GM12878 (cell line): ENCODE measurements around the gene MEX3C. TPM values are rescaled to one million over a fixed set of nuclear protein-coding genes. Genes with fewer than 3 reads are reported as not detected.

Source experiments
- EGR1 ChIP-seq, 2 experiments: IDR thresholded peaks; 1 replicate in 1 of 2; 2 replicates in 1 of 2; pipeline ENCODE4 v1.6.1; 2011 to 2012; ENCODE audit warnings: low read depth in 2 of 2, low read length in 2 of 2, borderline replicate concordance in 1 of 2, mild to moderate bottlenecking in 1 of 2, moderate library complexity in 1 of 2
- FOXM1 ChIP-seq: IDR thresholded peaks from 2 replicates; pipeline ENCODE4 v1.6.1; 2012; ENCODE audit warnings: low read depth, mild to moderate bottlenecking, inconsistent platforms, low read length, moderate library complexity
- GABPA ChIP-seq: IDR thresholded peaks from 2 replicates; pipeline ENCODE4 v1.6.1; 2014; ENCODE audit warnings: antibody characterized with exemption, low read depth, mild to moderate bottlenecking, inconsistent platforms
- NFYA ChIP-seq: IDR thresholded peaks from 2 replicates; pipeline ENCODE4 v1.6.1; 2011; ENCODE audit warnings: low read depth, mild to moderate bottlenecking, low read length, improper control_type of control experiment, borderline replicate concordance
- SMAD5 ChIP-seq: IDR thresholded peaks from 2 replicates; pipeline ENCODE4 v1.6.1; 2016; ENCODE audit warnings: antibody characterized with exemption, low read depth
- polyA plus RNA-seq, 11 experiments: library from polyadenylated mRNA; depleted of rRNA in 4 of 11; unstranded in 6 of 11; stranded (reverse) in 5 of 11; fragments of >200 nt; fragmentation: Nextera tagmentation in 4 of 11; fragmentation: Illumina TruSeq in 1 of 11; extraction: Ambion mirVana in 4 of 11; extraction: Trizol in 1 of 11; gene quantifications; 1 replicate in 1 of 11; 2 replicates in 10 of 11; pipeline versions ENCODE4 v1.2.1 to v1.2.3, GENCODE V29; 2011 to 2016; ENCODE audit warnings: inconsistent platforms in 2 of 11, missing spikeins in 2 of 11, low read depth in 1 of 11
- total RNA-seq, 4 experiments: library from RNA; depleted of rRNA in 3 of 4; stranded (reverse); fragments of >200 nt in 3 of 4; fragmentation: Illumina TruSeq in 1 of 4; extraction: Trizol in 1 of 4; gene quantifications; 2 replicates each; pipeline versions ENCODE4 v1.2.1 to v1.2.3, GENCODE V29; 2013 to 2021
- TF ChIP-seq, protein P1 (sequence below): fragments of 450-650 bp; IDR thresholded peaks from 2 replicates; pipeline ENCODE4 v1.6.1; 2017; ENCODE audit warnings: low read depth, mild to moderate bottlenecking, moderate library complexity
- TF ChIP-seq, protein P2 (sequence below): fragments of 450-650 bp; IDR thresholded peaks from 2 replicates; pipeline ENCODE4 v1.6.1; 2017; ENCODE audit warnings: mild to moderate bottlenecking, moderate library complexity
- TF ChIP-seq, protein P3 (sequence below): fragments of 450-650 bp; IDR thresholded peaks from 2 replicates; pipeline ENCODE4 v1.6.1; 2017; ENCODE audit warnings: mild to moderate bottlenecking, moderate library complexity

MEX3C gene
- total and polyA plus RNA-seq, 10 of the 15 experiments (the other 5 are each of a cell fraction or from before 2014, with no cell fraction given): 6.7 to 48.8 (median 21.3) TPM

DNA sequence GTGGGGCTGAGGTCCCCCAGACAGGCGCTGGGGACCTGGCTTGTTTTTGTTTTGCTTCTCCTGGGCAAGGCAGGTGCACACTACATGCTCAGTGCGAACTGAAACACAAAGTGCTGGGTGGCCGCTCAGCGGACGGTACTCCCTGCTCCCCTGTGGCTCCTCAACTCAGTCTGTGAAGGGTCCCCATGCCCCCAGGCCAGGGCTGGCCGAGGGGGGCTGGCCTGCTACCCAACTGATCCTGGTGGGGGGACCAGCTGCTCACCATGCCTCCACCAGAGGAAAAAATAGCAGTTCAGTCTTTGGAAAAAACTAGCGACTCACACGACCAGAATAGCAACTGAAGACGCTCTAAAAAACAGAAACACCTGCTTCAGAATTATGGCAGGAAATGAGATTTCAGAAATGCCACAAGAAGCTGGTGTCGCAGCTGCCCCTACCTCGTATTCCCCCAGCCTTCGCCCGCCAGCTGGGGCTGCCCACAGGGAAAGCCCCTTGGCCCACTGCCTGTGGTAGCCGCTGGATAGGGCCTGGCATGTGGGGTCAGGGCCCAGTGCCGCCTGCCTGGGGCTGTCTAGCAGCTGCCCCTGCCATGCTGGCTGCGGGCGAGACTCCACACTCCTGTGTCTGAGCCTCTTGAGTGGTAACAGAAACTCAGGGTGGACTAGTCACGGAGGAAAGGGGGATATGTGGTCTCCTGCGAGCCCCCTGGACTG is 43.7 kb downstream of the MEX3C start (continued):
- TF ChIP-seq EGR1 (IDR thresholded peaks at IDR 0.05; ENCODE audit: borderline replicate concordance in 1 of 2, low read depth in 2 of 2, low read length in 2 of 2) (no peak), GABPA (peak; percentile 15; the same call in 1 of the 2 replicates), NFYA (no peak), FOXM1 (peak; percentile 57; the same call in 1 of the 2 replicates), SMAD5 (no peak)
- TF ChIP-seq, protein P1, sequence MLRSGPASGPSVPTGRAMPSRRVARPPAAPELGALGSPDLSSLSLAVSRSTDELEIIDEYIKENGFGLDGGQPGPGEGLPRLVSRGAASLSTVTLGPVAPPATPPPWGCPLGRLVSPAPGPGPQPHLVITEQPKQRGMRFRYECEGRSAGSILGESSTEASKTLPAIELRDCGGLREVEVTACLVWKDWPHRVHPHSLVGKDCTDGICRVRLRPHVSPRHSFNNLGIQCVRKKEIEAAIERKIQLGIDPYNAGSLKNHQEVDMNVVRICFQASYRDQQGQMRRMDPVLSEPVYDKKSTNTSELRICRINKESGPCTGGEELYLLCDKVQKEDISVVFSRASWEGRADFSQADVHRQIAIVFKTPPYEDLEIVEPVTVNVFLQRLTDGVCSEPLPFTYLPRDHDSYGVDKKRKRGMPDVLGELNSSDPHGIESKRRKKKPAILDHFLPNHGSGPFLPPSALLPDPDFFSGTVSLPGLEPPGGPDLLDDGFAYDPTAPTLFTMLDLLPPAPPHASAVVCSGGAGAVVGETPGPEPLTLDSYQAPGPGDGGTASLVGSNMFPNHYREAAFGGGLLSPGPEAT: peak; percentile 91
- TF ChIP-seq, protein P2, sequence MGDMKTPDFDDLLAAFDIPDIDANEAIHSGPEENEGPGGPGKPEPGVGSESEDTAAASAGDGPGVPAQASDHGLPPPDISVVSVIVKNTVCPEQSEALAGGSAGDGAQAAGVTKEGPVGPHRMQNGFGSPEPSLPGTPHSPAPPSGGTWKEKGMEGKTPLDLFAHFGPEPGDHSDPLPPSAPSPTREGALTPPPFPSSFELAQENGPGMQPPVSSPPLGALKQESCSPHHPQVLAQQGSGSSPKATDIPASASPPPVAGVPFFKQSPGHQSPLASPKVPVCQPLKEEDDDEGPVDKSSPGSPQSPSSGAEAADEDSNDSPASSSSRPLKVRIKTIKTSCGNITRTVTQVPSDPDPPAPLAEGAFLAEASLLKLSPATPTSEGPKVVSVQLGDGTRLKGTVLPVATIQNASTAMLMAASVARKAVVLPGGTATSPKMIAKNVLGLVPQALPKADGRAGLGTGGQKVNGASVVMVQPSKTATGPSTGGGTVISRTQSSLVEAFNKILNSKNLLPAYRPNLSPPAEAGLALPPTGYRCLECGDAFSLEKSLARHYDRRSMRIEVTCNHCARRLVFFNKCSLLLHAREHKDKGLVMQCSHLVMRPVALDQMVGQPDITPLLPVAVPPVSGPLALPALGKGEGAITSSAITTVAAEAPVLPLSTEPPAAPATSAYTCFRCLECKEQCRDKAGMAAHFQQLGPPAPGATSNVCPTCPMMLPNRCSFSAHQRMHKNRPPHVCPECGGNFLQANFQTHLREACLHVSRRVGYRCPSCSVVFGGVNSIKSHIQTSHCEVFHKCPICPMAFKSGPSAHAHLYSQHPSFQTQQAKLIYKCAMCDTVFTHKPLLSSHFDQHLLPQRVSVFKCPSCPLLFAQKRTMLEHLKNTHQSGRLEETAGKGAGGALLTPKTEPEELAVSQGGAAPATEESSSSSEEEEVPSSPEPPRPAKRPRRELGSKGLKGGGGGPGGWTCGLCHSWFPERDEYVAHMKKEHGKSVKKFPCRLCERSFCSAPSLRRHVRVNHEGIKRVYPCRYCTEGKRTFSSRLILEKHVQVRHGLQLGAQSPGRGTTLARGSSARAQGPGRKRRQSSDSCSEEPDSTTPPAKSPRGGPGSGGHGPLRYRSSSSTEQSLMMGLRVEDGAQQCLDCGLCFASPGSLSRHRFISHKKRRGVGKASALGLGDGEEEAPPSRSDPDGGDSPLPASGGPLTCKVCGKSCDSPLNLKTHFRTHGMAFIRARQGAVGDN: peak; percentile 75; the same call in 1 of the 2 replicates
- TF ChIP-seq, protein P3, sequence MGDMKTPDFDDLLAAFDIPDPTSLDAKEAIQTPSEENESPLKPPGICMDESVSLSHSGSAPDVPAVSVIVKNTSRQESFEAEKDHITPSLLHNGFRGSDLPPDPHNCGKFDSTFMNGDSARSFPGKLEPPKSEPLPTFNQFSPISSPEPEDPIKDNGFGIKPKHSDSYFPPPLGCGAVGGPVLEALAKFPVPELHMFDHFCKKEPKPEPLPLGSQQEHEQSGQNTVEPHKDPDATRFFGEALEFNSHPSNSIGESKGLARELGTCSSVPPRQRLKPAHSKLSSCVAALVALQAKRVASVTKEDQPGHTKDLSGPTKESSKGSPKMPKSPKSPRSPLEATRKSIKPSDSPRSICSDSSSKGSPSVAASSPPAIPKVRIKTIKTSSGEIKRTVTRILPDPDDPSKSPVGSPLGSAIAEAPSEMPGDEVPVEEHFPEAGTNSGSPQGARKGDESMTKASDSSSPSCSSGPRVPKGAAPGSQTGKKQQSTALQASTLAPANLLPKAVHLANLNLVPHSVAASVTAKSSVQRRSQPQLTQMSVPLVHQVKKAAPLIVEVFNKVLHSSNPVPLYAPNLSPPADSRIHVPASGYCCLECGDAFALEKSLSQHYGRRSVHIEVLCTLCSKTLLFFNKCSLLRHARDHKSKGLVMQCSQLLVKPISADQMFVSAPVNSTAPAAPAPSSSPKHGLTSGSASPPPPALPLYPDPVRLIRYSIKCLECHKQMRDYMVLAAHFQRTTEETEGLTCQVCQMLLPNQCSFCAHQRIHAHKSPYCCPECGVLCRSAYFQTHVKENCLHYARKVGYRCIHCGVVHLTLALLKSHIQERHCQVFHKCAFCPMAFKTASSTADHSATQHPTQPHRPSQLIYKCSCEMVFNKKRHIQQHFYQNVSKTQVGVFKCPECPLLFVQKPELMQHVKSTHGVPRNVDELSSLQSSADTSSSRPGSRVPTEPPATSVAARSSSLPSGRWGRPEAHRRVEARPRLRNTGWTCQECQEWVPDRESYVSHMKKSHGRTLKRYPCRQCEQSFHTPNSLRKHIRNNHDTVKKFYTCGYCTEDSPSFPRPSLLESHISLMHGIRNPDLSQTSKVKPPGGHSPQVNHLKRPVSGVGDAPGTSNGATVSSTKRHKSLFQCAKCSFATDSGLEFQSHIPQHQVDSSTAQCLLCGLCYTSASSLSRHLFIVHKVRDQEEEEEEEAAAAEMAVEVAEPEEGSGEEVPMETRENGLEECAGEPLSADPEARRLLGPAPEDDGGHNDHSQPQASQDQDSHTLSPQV: no peak
- TF ChIP-seq, all 136 proteins: peak for 53
